GM19043 (cell line): ENCODE measurements around the gene CNST.
"Not testable (repeated sequence)": the region's sequence is repeated elsewhere in the genome, so short reads cannot be mapped to it uniquely, and the experiment has no call there.

Source experiments
- ATAC-seq: cut with Tn5 transposase; IDR thresholded peaks from one replicate; pipeline ENCODE4 v1.9.1; 2021; ENCODE audit warnings: low read depth; ENCODE audit not compliant: unreplicated experiment

The CNST gene

DNA sequence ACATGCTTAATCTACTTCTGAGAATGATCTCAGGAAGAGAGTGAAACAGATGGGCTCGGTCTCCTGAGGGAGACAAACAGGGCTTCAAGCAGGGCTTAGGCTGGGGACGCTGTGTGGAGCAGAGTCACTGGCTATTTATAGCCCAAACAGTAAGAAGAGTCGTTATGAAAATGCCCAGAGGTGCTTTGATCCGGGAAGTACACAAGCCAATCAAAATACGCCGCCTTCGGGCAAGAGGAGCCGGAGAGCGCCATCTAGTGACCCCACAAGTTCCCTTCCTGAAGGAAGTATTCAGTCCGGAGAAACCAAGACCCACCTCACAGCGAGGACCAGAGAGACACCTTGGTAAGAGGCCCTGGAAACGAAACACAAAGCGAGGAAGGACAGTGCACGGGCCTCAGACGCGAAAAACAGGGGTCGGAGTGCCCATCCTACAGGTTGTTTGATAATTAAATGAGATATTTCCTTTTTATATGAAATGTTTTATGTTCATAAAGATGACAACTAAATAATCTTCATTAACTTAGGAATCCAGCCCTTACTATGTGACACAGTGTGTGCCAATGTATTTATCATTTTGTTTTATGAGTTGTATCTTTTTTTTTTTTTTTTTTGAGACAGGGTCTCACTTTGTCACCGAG is 133.0 kb downstream of the CNST start:
- peak; percentile 91 for ATAC-seq

DNA sequence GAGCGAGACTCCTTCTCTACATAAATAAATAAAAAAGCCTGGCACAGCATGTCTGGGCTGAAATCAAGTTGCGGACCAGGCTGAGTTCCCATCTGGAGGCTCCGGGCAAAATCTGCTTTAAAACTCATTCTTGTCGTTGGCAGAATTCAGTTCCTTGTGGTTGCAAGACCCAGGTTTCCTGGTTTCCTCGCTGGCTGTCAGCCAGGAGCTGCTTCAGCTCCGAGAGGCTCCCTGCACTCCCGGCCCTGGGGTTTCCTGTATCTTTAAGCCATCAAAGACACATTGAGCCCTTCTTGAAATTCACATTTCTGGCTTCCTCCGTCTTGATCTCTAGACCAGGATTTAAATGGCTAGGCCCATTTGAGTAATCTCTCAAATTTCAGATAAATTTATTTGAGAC is 137.3 kb downstream of the CNST start:
- ATAC-seq = no peak

DNA sequence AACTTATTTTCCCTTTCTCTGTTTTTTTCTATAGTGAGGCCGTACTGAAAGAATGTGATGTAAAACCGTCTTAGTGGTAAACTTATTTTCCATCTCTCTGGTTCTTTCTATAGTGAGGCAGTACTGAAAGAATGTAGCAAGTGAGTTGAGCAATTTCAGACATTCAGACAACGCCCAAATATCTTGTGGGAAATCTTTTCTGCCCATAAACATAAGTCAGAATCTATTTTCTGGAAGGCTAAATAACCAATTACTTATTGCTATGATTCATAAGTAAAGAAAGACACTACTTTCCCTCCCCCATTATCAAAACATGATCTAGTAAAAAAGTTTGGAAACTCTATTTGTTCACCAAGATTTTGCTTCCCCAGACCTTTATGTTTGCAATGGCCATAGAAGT is 139.1 kb downstream of the CNST start:
- no peak for ATAC-seq

DNA sequence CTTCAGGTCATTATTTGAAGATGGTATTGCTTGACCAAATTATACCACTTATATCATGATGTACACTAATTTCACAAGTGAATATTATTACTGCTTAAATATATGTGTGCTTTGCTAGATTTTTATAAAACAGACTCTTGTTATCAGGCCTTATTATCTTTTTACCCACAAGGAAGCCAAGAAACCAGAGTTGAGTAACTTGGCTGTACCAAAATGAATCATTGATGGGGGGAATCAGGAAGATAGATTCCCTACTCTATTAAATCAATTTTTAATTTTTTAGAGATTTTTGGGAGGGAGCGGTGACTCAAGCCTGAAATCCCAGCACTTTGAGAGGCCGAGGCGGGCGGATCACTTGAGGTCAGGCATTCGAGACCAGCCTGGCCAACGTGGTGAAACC is 141.9 kb downstream of the CNST start:
- no peak for ATAC-seq

DNA sequence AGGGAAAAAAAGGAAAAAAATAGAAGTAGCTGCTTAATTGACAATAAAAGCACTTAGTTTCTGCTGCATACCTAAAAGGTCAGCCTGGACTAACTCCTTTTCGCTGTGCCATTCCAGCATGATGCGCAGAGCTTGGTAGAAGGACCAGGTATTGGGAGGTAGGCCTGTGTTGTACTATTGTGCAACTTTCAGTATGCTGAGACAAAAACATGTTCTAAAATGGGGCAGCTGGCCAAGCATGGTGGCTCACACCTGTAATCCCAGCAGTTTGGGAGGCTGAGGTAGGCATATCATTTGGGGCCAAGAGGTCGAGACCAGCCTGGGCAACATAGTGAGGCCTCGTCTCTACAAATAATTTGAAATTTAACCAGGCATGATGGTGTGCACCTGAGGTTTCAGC is 142.9 kb downstream of the CNST start:
- ATAC-seq = no peak

DNA sequence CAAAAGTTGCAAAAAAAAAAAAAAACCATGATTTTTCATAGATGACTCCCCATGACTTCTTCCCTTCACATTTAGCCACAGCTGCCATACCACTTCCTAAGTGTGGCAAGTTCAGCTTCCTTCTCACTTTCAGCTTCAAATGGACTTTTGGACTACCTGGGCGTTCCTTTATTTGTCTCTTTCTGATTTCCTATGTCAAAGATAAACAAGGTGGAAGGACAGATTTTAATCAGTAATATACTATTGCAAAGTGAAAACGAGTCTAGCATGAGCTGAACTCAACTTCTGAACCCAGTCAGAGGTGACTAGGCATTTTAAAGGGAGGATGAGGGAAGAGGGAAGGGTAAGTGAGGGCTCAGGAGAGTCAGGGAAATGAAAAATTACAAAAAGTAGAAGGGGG is 143.6 kb downstream of the CNST start:
- ATAC-seq = no peak

DNA sequence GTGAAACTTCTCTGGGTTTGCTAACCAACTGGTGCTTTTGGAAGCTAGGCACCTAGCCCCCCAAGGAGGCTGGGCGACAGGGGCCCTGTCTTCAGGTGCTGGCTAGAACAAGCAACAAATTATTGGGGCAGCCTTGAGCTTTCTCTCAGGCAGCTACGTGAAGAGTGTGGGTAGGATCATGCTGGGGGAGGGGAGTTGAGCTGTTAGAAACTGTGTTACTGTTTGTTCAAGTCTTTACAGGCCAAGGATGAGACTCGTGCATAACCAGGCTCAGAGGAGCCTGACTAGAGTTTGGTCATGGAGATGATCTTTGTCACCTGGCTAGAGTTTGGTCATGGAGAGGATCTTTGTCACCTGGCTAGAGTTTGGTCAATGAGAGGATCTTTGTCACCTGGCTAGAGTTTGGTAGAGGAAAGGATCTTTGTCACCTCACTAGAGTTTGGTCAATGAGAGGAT is 145.3 kb downstream of the CNST start:
- no peak for ATAC-seq

DNA sequence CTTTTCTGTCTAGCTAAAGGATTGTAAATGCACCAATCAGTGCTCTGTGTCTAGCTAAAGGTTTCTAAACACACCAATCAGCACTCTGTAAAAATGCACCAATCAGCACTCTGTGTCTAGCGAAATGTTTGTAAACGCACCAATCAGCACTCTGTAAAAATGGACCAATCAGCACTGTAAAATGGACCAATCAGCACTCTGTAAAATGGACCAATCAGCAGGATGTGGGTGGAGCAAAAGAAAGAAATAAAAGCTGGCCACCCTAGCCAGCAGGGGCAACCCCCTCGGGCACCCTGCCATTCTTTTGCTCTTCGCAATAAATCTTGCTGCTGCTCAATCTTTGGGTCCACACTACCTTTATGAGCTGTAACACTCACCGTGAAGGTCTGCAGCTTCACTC is 146.2 kb downstream of the CNST start:
- ATAC-seq = not testable (repeated sequence)
